ENCODE measurements around the gene NDUFAF8.

- TF ChIP-seq POLR2A (IDR thresholded peaks at IDR 0.05) = no peak
- no peak for TF ChIP-seq CTCF (IDR thresholded peaks at IDR 0.05)
Measured at GRCh38 chr17:81190591-81190990, 48.5 kb upstream of the NDUFAF8 start.
